ENCODE data around the gene FOLR2.
"Not testable (repeated sequence)": the region's sequence is repeated elsewhere in the genome, so short reads cannot be mapped to it uniquely, and the experiment has no call there.

Gene FOLR2

GRCh38 chr11:72202571-72202970 is 14.0 kb upstream of the FOLR2 start:
- intact Hi-C loops (cut with DNase I), result no loop called here
- peak in 4 of 42 donors; percentile 5 to 29 (median 24) for DNase-seq

GRCh38 chr11:72203163-72203562 is 13.4 kb upstream of the FOLR2 start:
- DNase-seq, result no peak
- intact Hi-C loops (cut with DNase I), result no loop called here

GRCh38 chr11:72204886-72205285 is 11.7 kb upstream of the FOLR2 start:
- intact Hi-C loops (cut with DNase I), result no loop called here
- DNase-seq, result no peak

- peak in 3 of 42 donors; percentile 2 to 5 (median 5) for DNase-seq
- intact Hi-C loops (cut with DNase I), result not testable (repeated sequence)
Observed at GRCh38 chr11:72206794-72207193, 9.8 kb upstream of the FOLR2 start.

- DNase-seq, result peak in 1 of 42 donors; percentile 4
- intact Hi-C loops (cut with DNase I), result no loop called here
Observed at GRCh38 chr11:72208281-72208680, 8.3 kb upstream of the FOLR2 start.

- intact Hi-C loops (cut with DNase I), result no loop called here
- DNase-seq, result peak in 4 of 42 donors; percentile 3 to 33 (median 14)
Observed at GRCh38 chr11:72209101-72209500, 7.5 kb upstream of the FOLR2 start.

- intact Hi-C loops (cut with DNase I), result no loop called here
- peak in 3 of 42 donors; percentile 7 to 42 (median 16) for DNase-seq
Observed at GRCh38 chr11:72217841-72218240, 1.2 kb downstream of the FOLR2 start.

GRCh38 chr11:72218251-72218745 is 1.7 kb downstream of the FOLR2 start:
- intact Hi-C loops (cut with DNase I), result no loop called here
- peak in 3 of 42 donors; percentile 6 to 23 (median 6) for DNase-seq

GRCh38 chr11:72220696-72221363 is 4.2 kb downstream of the FOLR2 start:
- DNase-seq, result peak in 30 of 42 donors; percentile 9 to 86 (median 63)

GRCh38 chr11:72221386-72222075 is 4.9 kb downstream of the FOLR2 start:
- intact Hi-C loops (cut with DNase I), result loop anchor here (5.0 to 10.0 kb wide), 2 partner anchors 109 to 193 kb away; partner anchors contain the start of gene ANAPC15
- peak in 9 of 42 donors; percentile 17 to 51 (median 37) for DNase-seq

More at GRCh38 chr11:72220696-72221363, 4.2 kb downstream of the FOLR2 start:
- intact Hi-C loops (cut with DNase I), result loop anchor here (5.0 to 10.0 kb wide), 2 partner anchors 109 to 194 kb away; partner anchors contain the start of gene ANAPC15

GRCh38 chr11:72222106-72222891 is 5.7 kb downstream of the FOLR2 start:
- DNase-seq, result peak in 7 of 42 donors; percentile 6 to 42 (median 34)
- intact Hi-C loops (cut with DNase I), result loop anchor here (5.0 to 10.0 kb wide), 2 partner anchors 110 to 193 kb away; partner anchors contain the start of gene ANAPC15

- peak; percentile 75 to 95 (median 89) for DNase-seq
- intact Hi-C loops (cut with DNase I), result loop anchor here (5.0 to 10.0 kb wide), 2 partner anchors 111 to 192 kb away; partner anchors contain the start of gene ANAPC15
Observed at GRCh38 chr11:72222907-72223614, 6.5 kb downstream of the FOLR2 start.

- DNase-seq, result peak in 36 of 42 donors; percentile 9 to 81 (median 55)
- intact Hi-C loops (cut with DNase I), result loop anchor here (5.0 to 10.0 kb wide), 2 partner anchors 112 to 191 kb away; partner anchors contain the start of gene ANAPC15
Observed at GRCh38 chr11:72223615-72224563, 7.3 kb downstream of the FOLR2 start.

- intact Hi-C loops (cut with DNase I), result loop anchor here (5.0 to 10.0 kb wide), 2 partner anchors 112 to 190 kb away; partner anchors contain the start of gene ANAPC15
- peak in 35 of 42 donors; percentile 19 to 80 (median 60) for DNase-seq
Observed at GRCh38 chr11:72224564-72225410, 8.2 kb downstream of the FOLR2 start, which contains the start of gene INPPL1. TSS of gene INPPL1 (plus strand) at chr11:72224767. CDS start at chr11:72224985, 218 bp downstream.

GRCh38 chr11:72225411-72225951 is 8.9 kb downstream of the FOLR2 start:
- peak in 8 of 42 donors; percentile 4 to 41 (median 20) for DNase-seq

More at GRCh38 chr11:72225411-72225951, 8.9 kb downstream of the FOLR2 start:
- intact Hi-C loops (cut with DNase I), result loop anchor here (10.0 kb wide), 1 partner anchor 189 kb away; no protein-coding TSS in a partner anchor
